ENCODE results near the gene AP3S1. TPM values are rescaled to one million over a fixed set of nuclear protein-coding genes. Genes with fewer than 3 reads are reported as not detected.

The AP3S1 gene
- total and polyA plus RNA-seq, 2 of the 13 experiments (the other 11 are each of a cell fraction or from before 2014, with no cell fraction given), result 50.5 to 85.9 TPM

DNA sequence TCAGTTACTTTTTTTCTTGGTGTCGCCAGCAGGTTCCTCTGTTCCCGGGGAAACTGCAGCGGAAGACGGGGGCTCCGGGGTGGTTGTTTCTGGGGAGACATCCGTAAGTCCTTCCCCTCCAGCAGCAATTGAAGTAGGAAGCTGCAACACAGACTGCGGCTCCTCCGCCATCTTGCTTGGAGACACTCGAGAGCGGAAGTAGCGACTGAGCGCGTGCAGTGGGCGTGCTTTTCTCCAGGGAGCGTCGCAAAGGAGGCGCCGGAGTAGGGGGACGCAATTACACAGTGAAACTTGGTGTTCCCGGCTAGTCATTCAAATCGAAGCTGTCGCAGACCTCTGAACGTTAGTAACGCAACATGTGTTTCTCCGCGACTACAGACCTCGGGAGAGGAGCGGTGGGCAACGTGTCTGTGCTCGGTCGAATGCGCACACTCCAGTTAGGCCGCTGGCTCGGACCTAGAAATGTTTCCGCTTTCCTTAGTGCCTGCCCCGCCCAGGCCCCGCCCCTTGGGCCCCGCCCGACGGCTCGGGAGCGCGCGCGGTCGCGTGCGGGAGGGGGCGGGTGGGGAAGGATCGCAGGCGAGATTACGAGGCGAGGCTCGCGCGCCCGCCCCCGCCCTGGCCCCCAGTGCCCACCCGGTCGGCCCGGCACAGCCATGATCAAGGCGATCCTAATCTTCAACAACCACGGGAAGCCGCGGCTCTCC is at the start of gene AP3S1, which contains the start of gene ATG12 (continued):
- TF ChIP-seq, protein P1, sequence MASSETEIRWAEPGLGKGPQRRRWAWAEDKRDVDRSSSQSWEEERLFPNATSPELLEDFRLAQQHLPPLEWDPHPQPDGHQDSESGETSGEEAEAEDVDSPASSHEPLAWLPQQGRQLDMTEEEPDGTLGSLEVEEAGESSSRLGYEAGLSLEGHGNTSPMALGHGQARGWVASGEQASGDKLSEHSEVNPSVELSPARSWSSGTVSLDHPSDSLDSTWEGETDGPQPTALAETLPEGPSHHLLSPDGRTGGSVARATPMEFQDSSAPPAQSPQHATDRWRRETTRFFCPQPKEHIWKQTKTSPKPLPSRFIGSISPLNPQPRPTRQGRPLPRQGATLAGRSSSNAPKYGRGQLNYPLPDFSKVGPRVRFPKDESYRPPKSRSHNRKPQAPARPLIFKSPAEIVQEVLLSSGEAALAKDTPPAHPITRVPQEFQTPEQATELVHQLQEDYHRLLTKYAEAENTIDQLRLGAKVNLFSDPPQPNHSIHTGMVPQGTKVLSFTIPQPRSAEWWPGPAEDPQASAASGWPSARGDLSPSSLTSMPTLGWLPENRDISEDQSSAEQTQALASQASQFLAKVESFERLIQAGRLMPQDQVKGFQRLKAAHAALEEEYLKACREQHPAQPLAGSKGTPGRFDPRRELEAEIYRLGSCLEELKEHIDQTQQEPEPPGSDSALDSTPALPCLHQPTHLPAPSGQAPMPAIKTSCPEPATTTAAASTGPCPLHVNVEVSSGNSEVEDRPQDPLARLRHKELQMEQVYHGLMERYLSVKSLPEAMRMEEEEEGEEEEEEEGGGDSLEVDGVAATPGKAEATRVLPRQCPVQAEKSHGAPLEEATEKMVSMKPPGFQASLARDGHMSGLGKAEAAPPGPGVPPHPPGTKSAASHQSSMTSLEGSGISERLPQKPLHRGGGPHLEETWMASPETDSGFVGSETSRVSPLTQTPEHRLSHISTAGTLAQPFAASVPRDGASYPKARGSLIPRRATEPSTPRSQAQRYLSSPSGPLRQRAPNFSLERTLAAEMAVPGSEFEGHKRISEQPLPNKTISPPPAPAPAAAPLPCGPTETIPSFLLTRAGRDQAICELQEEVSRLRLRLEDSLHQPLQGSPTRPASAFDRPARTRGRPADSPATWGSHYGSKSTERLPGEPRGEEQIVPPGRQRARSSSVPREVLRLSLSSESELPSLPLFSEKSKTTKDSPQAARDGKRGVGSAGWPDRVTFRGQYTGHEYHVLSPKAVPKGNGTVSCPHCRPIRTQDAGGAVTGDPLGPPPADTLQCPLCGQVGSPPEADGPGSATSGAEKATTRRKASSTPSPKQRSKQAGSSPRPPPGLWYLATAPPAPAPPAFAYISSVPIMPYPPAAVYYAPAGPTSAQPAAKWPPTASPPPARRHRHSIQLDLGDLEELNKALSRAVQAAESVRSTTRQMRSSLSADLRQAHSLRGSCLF (CRISPR knock-in tag; IDR thresholded peaks at IDR 0.05; ENCODE audit: borderline replicate concordance), result peak; percentile 57; the same call in 1 of the 2 replicates
- TF ChIP-seq, protein P2, sequence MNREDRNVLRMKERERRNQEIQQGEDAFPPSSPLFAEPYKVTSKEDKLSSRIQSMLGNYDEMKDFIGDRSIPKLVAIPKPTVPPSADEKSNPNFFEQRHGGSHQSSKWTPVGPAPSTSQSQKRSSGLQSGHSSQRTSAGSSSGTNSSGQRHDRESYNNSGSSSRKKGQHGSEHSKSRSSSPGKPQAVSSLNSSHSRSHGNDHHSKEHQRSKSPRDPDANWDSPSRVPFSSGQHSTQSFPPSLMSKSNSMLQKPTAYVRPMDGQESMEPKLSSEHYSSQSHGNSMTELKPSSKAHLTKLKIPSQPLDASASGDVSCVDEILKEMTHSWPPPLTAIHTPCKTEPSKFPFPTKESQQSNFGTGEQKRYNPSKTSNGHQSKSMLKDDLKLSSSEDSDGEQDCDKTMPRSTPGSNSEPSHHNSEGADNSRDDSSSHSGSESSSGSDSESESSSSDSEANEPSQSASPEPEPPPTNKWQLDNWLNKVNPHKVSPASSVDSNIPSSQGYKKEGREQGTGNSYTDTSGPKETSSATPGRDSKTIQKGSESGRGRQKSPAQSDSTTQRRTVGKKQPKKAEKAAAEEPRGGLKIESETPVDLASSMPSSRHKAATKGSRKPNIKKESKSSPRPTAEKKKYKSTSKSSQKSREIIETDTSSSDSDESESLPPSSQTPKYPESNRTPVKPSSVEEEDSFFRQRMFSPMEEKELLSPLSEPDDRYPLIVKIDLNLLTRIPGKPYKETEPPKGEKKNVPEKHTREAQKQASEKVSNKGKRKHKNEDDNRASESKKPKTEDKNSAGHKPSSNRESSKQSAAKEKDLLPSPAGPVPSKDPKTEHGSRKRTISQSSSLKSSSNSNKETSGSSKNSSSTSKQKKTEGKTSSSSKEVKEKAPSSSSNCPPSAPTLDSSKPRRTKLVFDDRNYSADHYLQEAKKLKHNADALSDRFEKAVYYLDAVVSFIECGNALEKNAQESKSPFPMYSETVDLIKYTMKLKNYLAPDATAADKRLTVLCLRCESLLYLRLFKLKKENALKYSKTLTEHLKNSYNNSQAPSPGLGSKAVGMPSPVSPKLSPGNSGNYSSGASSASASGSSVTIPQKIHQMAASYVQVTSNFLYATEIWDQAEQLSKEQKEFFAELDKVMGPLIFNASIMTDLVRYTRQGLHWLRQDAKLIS (CRISPR knock-in tag; IDR thresholded peaks at IDR 0.05), result no peak; the same call in none of the 2 replicates
- TF ChIP-seq ZNF749 (CRISPR knock-in tag; IDR thresholded peaks at IDR 0.05; ENCODE audit: borderline replicate concordance) (peak; percentile 90; the same call in 1 of the 2 replicates), ZFP1 (CRISPR knock-in tag; IDR thresholded peaks at IDR 0.05) (0 out of 2 replicates have a peak, but pooled peaks have one; percentile 59)
- TF ChIP-seq, protein P3, sequence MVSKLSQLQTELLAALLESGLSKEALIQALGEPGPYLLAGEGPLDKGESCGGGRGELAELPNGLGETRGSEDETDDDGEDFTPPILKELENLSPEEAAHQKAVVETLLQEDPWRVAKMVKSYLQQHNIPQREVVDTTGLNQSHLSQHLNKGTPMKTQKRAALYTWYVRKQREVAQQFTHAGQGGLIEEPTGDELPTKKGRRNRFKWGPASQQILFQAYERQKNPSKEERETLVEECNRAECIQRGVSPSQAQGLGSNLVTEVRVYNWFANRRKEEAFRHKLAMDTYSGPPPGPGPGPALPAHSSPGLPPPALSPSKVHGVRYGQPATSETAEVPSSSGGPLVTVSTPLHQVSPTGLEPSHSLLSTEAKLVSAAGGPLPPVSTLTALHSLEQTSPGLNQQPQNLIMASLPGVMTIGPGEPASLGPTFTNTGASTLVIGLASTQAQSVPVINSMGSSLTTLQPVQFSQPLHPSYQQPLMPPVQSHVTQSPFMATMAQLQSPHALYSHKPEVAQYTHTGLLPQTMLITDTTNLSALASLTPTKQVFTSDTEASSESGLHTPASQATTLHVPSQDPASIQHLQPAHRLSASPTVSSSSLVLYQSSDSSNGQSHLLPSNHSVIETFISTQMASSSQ (IDR thresholded peaks at IDR 0.05; ENCODE audit: low read depth), result no peak
- TF ChIP-seq, protein P3 (CRISPR knock-in tag; IDR thresholded peaks at IDR 0.05; ENCODE audit: borderline replicate concordance), result peak; percentile 51; the same call in 1 of the 2 replicates
- TF ChIP-seq, protein P4, sequence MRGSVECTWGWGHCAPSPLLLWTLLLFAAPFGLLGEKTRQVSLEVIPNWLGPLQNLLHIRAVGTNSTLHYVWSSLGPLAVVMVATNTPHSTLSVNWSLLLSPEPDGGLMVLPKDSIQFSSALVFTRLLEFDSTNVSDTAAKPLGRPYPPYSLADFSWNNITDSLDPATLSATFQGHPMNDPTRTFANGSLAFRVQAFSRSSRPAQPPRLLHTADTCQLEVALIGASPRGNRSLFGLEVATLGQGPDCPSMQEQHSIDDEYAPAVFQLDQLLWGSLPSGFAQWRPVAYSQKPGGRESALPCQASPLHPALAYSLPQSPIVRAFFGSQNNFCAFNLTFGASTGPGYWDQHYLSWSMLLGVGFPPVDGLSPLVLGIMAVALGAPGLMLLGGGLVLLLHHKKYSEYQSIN (CRISPR knock-in tag; IDR thresholded peaks at IDR 0.05; ENCODE audit: borderline replicate concordance), result peak; percentile 85; the same call in 1 of the 2 replicates

Data from HepG2 (cell line).